Measurements from ENCODE around the gene GNA12. TPM values are rescaled to one million over a fixed set of nuclear protein-coding genes. Genes with fewer than 3 reads are reported as not detected.

Gene GNA12
- total RNA-seq, 1 donor, result 27.1 TPM

DNA sequence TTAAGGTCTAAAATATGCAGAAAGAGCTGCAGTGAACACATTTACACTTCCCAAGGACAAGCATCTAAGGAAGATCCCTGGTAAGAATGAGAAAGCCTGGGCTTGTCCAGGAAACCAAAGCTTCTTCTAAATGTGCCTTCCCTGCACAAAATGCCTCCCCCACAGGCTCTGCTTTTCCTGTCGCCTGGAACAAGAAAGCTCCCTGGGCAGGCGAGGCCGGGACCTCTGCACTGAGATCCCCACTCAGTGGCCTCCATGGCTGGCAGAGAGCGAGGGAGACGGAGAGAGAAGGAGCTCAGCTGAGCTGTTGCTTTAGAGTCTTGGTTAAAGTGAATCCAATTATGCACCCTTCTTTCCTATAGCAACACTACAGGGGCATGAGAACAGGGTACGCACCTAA lies 80.5 kb downstream of the GNA12 start:
- Histone ChIP-seq H3K36me3 (ENCODE audit: insufficient read depth, low read length) (no peaks in the 10 kb centered on the region), H3K9me3 (ENCODE audit: low read depth, low read length) (no peaks in the 10 kb centered on the region), H3K4me3 (ENCODE audit: insufficient read depth, low read length) (peak overlapping the region; percentile 54), H4K20me1 (ENCODE audit: insufficient read depth, low read length) (peaks cover under 1% of the 10 kb centered on the region), H3K27me3 (ENCODE audit: insufficient read depth, low read length) (no peaks in the 10 kb centered on the region), H3K4me1 (ENCODE audit: insufficient read depth, low read length) (peaks cover 39% of the 10 kb centered on the region), H3K4me2 (ENCODE audit: insufficient read depth, low read length) (peak overlapping the region; percentile 86), H3K79me2 (ENCODE audit: insufficient read depth, low read length) (peaks cover 49% of the 10 kb centered on the region), H3K27ac (ENCODE audit: low read depth, low read length) (peak overlapping the region; percentile 96), H2AFZ (ENCODE audit: low read length) (peak overlapping the region; percentile 83)
- TF ChIP-seq, protein P1, sequence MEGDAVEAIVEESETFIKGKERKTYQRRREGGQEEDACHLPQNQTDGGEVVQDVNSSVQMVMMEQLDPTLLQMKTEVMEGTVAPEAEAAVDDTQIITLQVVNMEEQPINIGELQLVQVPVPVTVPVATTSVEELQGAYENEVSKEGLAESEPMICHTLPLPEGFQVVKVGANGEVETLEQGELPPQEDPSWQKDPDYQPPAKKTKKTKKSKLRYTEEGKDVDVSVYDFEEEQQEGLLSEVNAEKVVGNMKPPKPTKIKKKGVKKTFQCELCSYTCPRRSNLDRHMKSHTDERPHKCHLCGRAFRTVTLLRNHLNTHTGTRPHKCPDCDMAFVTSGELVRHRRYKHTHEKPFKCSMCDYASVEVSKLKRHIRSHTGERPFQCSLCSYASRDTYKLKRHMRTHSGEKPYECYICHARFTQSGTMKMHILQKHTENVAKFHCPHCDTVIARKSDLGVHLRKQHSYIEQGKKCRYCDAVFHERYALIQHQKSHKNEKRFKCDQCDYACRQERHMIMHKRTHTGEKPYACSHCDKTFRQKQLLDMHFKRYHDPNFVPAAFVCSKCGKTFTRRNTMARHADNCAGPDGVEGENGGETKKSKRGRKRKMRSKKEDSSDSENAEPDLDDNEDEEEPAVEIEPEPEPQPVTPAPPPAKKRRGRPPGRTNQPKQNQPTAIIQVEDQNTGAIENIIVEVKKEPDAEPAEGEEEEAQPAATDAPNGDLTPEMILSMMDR (IDR thresholded peaks at IDR 0.05; ENCODE audit: extremely low read depth, low read depth, low read length), result no peak
- peak; percentile 61 for DNase-seq (ENCODE audit: insufficient read length, low spot score, missing footprints)

DNA sequence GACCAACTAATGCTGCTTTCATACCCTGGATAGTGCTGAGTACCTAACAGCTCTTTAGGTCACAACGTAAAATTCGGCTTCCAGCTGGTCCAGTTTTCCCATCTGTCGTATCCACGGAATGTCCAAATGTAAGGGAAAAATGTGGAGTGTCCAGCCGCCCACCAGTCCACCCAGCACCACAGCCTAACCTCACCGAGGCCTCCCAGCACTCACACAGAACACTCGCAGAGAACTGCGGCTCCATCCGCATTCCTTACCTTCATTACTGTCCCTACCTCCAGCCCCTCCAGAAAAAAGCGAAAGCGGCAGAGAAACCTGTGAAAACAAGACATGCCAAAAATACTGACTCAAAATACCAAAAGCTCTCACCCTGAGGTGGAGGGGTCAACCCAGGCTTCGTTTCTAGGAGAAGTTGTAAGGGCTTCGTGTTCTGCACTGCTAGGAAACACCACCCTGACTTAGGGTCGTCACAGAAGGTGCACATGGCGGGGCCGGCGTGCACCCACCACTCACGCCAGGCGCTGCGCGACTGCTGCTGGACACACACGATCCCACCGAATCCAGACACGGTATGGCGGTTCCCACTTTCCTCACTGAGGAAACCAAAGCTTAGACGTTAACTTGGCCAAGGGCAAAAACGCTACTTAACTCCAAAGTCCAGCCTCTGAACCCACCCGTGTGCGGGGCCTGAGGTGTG lies 82.2 kb downstream of the GNA12 start:
- Histone ChIP-seq H2AFZ (ENCODE audit: low read length) (no peak overlapping the region), H3K4me2 (ENCODE audit: insufficient read depth, low read length) (peak overlapping the region; percentile 86), H3K79me2 (ENCODE audit: insufficient read depth, low read length) (peaks cover 43% of the 10 kb centered on the region), H3K36me3 (ENCODE audit: insufficient read depth, low read length) (no peaks in the 10 kb centered on the region), H3K27me3 (ENCODE audit: insufficient read depth, low read length) (no peaks in the 10 kb centered on the region), H3K9me3 (ENCODE audit: low read depth, low read length) (no peaks in the 10 kb centered on the region), H3K4me3 (ENCODE audit: insufficient read depth, low read length) (peak overlapping the region; percentile 54), H4K20me1 (ENCODE audit: insufficient read depth, low read length) (peaks cover 4% of the 10 kb centered on the region), H3K27ac (ENCODE audit: low read depth, low read length) (peak overlapping the region; percentile 96), H3K4me1 (ENCODE audit: insufficient read depth, low read length) (peaks cover 55% of the 10 kb centered on the region)
- DNase-seq (ENCODE audit: insufficient read length, low spot score, missing footprints), result peak; percentile 53
- TF ChIP-seq, protein P1 (IDR thresholded peaks at IDR 0.05; ENCODE audit: extremely low read depth, low read depth, low read length), result no peak

DNA sequence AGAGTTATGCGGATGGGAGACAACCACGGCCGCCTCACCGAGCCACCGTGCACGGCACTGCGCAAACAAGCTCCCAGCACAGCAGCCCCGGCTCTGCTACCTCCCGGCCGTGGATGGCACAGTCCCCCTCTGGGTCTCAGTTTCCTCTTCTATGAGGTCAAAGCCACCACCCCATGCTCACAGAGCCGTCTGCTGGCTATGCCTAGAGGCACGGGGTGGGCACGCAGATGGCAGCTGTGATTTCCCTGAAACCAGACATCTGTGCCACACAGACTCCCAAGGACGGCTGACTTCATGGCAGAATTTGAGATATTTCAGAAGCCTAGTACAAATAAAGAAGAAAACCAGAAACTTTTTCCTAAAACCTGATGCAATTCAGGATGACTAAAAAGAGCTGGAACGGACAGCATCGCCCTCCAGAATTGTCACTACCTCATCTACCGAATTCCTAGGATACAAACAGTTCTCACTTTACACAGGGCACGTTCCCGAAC lies 82.9 kb downstream of the GNA12 start:
- H2AFZ ChIP-seq (ENCODE audit: low read length), result no peak overlapping the region
- no peak overlapping the region for H3K4me2 ChIP-seq (ENCODE audit: insufficient read depth, low read length)
- no peaks in the 10 kb centered on the region for H3K27me3 ChIP-seq (ENCODE audit: insufficient read depth, low read length)
- peak overlapping the region; percentile 47 for H3K27ac ChIP-seq (ENCODE audit: low read depth, low read length)
- TF ChIP-seq, protein P1 (IDR thresholded peaks at IDR 0.05; ENCODE audit: extremely low read depth, low read depth, low read length), result no peak
- H4K20me1 ChIP-seq (ENCODE audit: insufficient read depth, low read length), result peaks cover 4% of the 10 kb centered on the region
- no peak for DNase-seq (ENCODE audit: insufficient read length, low spot score, missing footprints)
- H3K4me3 ChIP-seq (ENCODE audit: insufficient read depth, low read length), result no peak overlapping the region
- H3K4me1 ChIP-seq (ENCODE audit: insufficient read depth, low read length), result peaks cover 60% of the 10 kb centered on the region
- peaks cover 39% of the 10 kb centered on the region for H3K79me2 ChIP-seq (ENCODE audit: insufficient read depth, low read length)
- no peaks in the 10 kb centered on the region for H3K9me3 ChIP-seq (ENCODE audit: low read depth, low read length)
- peaks cover 3% of the 10 kb centered on the region for H3K36me3 ChIP-seq (ENCODE audit: insufficient read depth, low read length)

DNA sequence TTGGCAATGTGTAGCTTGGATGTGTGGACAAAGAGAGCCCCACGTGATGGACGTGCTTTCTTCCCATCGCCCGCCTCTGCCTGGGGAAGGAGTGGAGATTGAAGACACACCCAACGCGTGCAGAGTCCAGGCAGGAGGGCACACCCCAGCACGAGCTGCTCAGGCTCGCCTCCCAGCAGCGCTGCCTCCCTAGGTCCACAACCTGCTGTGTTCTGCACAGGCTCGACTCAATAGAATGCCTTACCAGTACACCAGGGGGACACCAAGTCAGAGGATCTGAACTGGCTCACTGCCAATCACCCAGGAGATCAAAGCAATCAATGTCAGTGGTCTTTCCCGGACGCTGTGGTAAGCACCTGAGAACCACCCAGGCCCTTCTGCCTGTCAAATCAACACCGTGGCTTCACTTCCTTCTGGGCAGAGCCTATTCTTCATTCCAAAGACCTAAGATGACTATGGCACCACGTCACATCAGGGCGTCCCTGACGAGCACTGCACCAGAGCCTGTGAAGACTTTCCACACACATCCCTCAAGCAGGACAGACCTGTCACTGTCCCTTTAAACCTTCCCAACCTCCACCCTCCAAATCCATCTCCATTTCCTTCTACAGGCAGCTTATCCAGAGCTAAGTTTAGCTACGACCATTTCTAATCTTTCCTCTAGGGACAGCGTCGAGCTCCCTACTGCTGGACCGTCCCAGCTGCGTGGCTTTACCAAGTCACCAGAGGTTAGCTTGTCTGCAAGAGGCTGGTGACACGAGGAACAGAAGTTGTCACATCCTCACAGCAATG lies 83.8 kb downstream of the GNA12 start:
- H3K27ac ChIP-seq (ENCODE audit: low read depth, low read length), result peak overlapping the region; percentile 47
- H3K27me3 ChIP-seq (ENCODE audit: insufficient read depth, low read length), result no peaks in the 10 kb centered on the region
- H3K4me1 ChIP-seq (ENCODE audit: insufficient read depth, low read length), result peaks cover 60% of the 10 kb centered on the region
- peaks cover 3% of the 10 kb centered on the region for H3K36me3 ChIP-seq (ENCODE audit: insufficient read depth, low read length)
- no peaks in the 10 kb centered on the region for H3K9me3 ChIP-seq (ENCODE audit: low read depth, low read length)
- peaks cover 4% of the 10 kb centered on the region for H4K20me1 ChIP-seq (ENCODE audit: insufficient read depth, low read length)
- peak overlapping the region; percentile 40 for H3K4me2 ChIP-seq (ENCODE audit: insufficient read depth, low read length)
- TF ChIP-seq, protein P1 (IDR thresholded peaks at IDR 0.05; ENCODE audit: extremely low read depth, low read depth, low read length), result peak; percentile 44
- H3K4me3 ChIP-seq (ENCODE audit: insufficient read depth, low read length), result no peak overlapping the region
- peaks cover 42% of the 10 kb centered on the region for H3K79me2 ChIP-seq (ENCODE audit: insufficient read depth, low read length)
- H2AFZ ChIP-seq (ENCODE audit: low read length), result no peak overlapping the region
- DNase-seq (ENCODE audit: insufficient read length, low spot score, missing footprints), result peak; percentile 64

Data from osteoblast (primary cell).